CD4-positive, alpha-beta T cell (primary cell): ENCODE results near the gene ZNF784. TPM values are rescaled to one million over a fixed set of nuclear protein-coding genes. Genes with fewer than 3 reads are reported as not detected.

ENCODE experiments used
- ATAC-seq: fragments of 200-7000 bp; cut with Tn5 transposase; one replicate; pipeline ENCODE4 v1.10.0; 2022; ENCODE audit warnings: mild to moderate bottlenecking; ENCODE audit not compliant: poor library complexity
- CTCF ChIA-PET: fragments of 350-600 bp; sonication (Branson Sonifier 250); formaldehyde crosslinking; loops from one replicate; lab custom pipeline; 2021; ENCODE audit warnings: antibody characterized with exemption, inconsistent platforms; lab: Charles Lee
- POLR2A ChIA-PET: fragments of 350-600 bp; sonication (Branson Sonifier 250); formaldehyde crosslinking; loops from one replicate; lab custom pipeline; 2021; ENCODE audit warnings: antibody characterized with exemption, inconsistent platforms; lab: Charles Lee
- DNase-seq, 14 experiments: peaks; one replicate each; pipeline ENCODE4 v3.0.0-alpha.2; 2013 to 2020; ENCODE audit warnings: mixed read lengths in 2 of 14
- H3K27ac ChIP-seq, 2 donors: one replicate each; pipeline versions ENCODE4 v1.5.1 to v1.7.0; 2013; ENCODE audit warnings: low read length in 2 of 2, low read depth in 1 of 2, mild to moderate bottlenecking in 1 of 2
- H3K27me3 ChIP-seq, 2 experiments: 1 replicate in 1 of 2; 2 replicates in 1 of 2; pipeline versions ENCODE4 v1.6.1 to v1.7.0; 2013; ENCODE audit warnings: low read length in 2 of 2, control low read depth in 1 of 2, mild to moderate bottlenecking in 1 of 2, moderate library complexity in 1 of 2; ENCODE audit not compliant: insufficient read depth in 2 of 2, control insufficient read depth in 1 of 2
- H3K36me3 ChIP-seq: one replicate; pipeline ENCODE4 v1.6.1; 2013; ENCODE audit warnings: low read length, control low read depth; ENCODE audit not compliant: insufficient read depth
- H3K4me1 ChIP-seq: one replicate; pipeline ENCODE4 v1.6.1; 2013; ENCODE audit warnings: low read length, control low read depth; ENCODE audit not compliant: insufficient read depth
- H3K4me3 ChIP-seq: one replicate; pipeline ENCODE4 v1.5.1; 2013; ENCODE audit warnings: mild to moderate bottlenecking, low read length, moderate library complexity
- H3K9me3 ChIP-seq, 2 experiments: 1 replicate in 1 of 2; 2 replicates in 1 of 2; pipeline versions ENCODE4 v1.6.1 to v1.7.0; 2013; ENCODE audit warnings: low read length in 2 of 2, mild to moderate bottlenecking in 2 of 2, control low read depth in 1 of 2, moderate library complexity in 1 of 2; ENCODE audit not compliant: control insufficient read depth in 1 of 2, insufficient read depth in 1 of 2
- H3K27ac Mint-ChIP-seq: one replicate; pipeline ENCODE4 v1.8.0; 2020; ENCODE audit warnings: mixed read lengths
- H3K27me3 Mint-ChIP-seq: one replicate; pipeline ENCODE4 v1.8.0; 2021; ENCODE audit warnings: mixed read lengths
- H3K36me3 Mint-ChIP-seq: one replicate; pipeline ENCODE4 v1.8.0; 2021; ENCODE audit warnings: low read depth, mixed read lengths
- H3K4me1 Mint-ChIP-seq: one replicate; pipeline ENCODE4 v1.8.0; 2021; ENCODE audit warnings: low read depth, mixed read lengths
- H3K4me3 Mint-ChIP-seq: one replicate; pipeline ENCODE4 v1.8.0; 2020; ENCODE audit warnings: mild to moderate bottlenecking, mixed read lengths
- H3K9me3 Mint-ChIP-seq: one replicate; pipeline ENCODE4 v1.8.0; 2020; ENCODE audit warnings: mixed read lengths
- CTCF ChIP-seq: fragments of 200-600 bp; IDR thresholded peaks from one replicate; pipeline ENCODE4 v1.8.0; 2022; ENCODE audit warnings: antibody characterized with exemption, mild to moderate bottlenecking
- intact Hi-C, 2 experiments: fragments of 100-400 bp; cut with DNase I in 1 of 2; cut with micrococcal nuclease in 1 of 2; formaldehyde crosslinking; loops; one replicate each; pipeline versions ENCODE4 v1.15.1 to v1.9.0; 2023 to 2025; cut with DNase I, micrococcal nuclease
- total RNA-seq, 174 experiments: library from RNA in 2 of 174; stranded (reverse) in 2 of 174; gene quantifications; one replicate each; pipeline ENCODE4 v1.2.3 and lab custom pipeline; 2021 to 2026

The ZNF784 gene
- total RNA-seq, 2 experiments from 2014 or later = 11.2 to 11.8 TPM

GRCh38 chr19:55660991-55661390 lies 36.6 kb upstream of the ZNF784 start:
- ChIA-PET POLR2A (no interaction called here), CTCF (no interaction called here)
- Histone ChIP-seq H3K9me3 (no peaks in the 10 kb centered on the region), H3K4me1 (peaks cover 56% of the 10 kb centered on the region), H3K4me3 (no peak overlapping the region), H3K27me3 (no peaks in the 10 kb centered on the region), H3K27ac (no peak overlapping the region), H3K36me3 (peaks cover 73% of the 10 kb centered on the region)
- no peak overlapping the region for H3K4me3 Mint-ChIP-seq
- no peak for TF ChIP-seq CTCF
- H3K4me1 Mint-ChIP-seq = peaks cover 40% of the 10 kb centered on the region
- H3K36me3 Mint-ChIP-seq = peaks cover 68% of the 10 kb centered on the region
- H3K9me3 Mint-ChIP-seq = no peaks in the 10 kb centered on the region
- intact Hi-C loops = no loop called here
- ATAC-seq = no peak
- H3K27ac Mint-ChIP-seq = no peak overlapping the region
- H3K27me3 Mint-ChIP-seq = no peaks in the 10 kb centered on the region
- DNase-seq = no peak

- Mint-ChIP-seq H3K4me3 (no peak overlapping the region), H3K9me3 (no peaks in the 10 kb centered on the region), H3K36me3 (peaks cover 70% of the 10 kb centered on the region), H3K4me1 (peaks cover 46% of the 10 kb centered on the region), H3K27me3 (no peaks in the 10 kb centered on the region), H3K27ac (peak overlapping the region; percentile 24)
- intact Hi-C loops = no loop called here
- Histone ChIP-seq H3K4me1 (peaks cover 62% of the 10 kb centered on the region), H3K27me3 (no peaks in the 10 kb centered on the region), H3K36me3 (peaks cover 69% of the 10 kb centered on the region), H3K4me3 (no peak overlapping the region), H3K27ac (no peak overlapping the region), H3K9me3 (no peaks in the 10 kb centered on the region)
- POLR2A ChIA-PET = no interaction called here
- ATAC-seq (no peak), DNase-seq (no peak)
- CTCF ChIA-PET = no interaction called here
- no peak for TF ChIP-seq CTCF
Measured at GRCh38 chr19:55660404-55660803, 36.0 kb upstream of the ZNF784 start.

GRCh38 chr19:55659822-55660221 lies 35.5 kb upstream of the ZNF784 start:
- Histone ChIP-seq H3K4me3 (no peak overlapping the region), H3K27ac (no peak overlapping the region), H3K4me1 (peaks cover 62% of the 10 kb centered on the region), H3K9me3 (no peaks in the 10 kb centered on the region), H3K36me3 (peaks cover 66% of the 10 kb centered on the region), H3K27me3 (no peaks in the 10 kb centered on the region)
- ChIA-PET CTCF (no interaction called here), POLR2A (no interaction called here)
- peaks cover 46% of the 10 kb centered on the region for H3K4me1 Mint-ChIP-seq
- no peaks in the 10 kb centered on the region for H3K27me3 Mint-ChIP-seq
- TF ChIP-seq CTCF = no peak
- peak overlapping the region; percentile 68 for H3K27ac Mint-ChIP-seq
- H3K9me3 Mint-ChIP-seq = no peaks in the 10 kb centered on the region
- ATAC-seq (no peak), DNase-seq (no peak)
- peaks cover 69% of the 10 kb centered on the region for H3K36me3 Mint-ChIP-seq
- peak overlapping the region; percentile 72 for H3K4me3 Mint-ChIP-seq
- intact Hi-C loops = loop anchor here in 1 of 2 experiments (5.0 to 10.0 kb wide), 2 partner anchors 543 to 1465 kb away; partner anchors contain the start of genes PPP1R12C and TSEN34
